Caco-2 (cell line): ENCODE data around the gene TMC1. TPM values are rescaled to one million over a fixed set of nuclear protein-coding genes. Genes with fewer than 3 reads are reported as not detected.

Experiments used
- BruUV-seq: library from RNA; stranded (reverse); fragments of 400-500 nt; replicated peaks from 2 replicates; lab custom pipeline; 2021; lab: Mats Ljungman, UMichigan
- CTCF ChIA-PET: fragments of 300-600 bp; sonication (Branson Sonifier 250); formaldehyde crosslinking; loops from one replicate; lab custom pipeline; 2022; ENCODE audit warnings: antibody characterized with exemption; lab: Charles Lee
- POLR2A ChIA-PET: fragments of 300-600 bp; sonication (Branson Sonifier 250); formaldehyde crosslinking; loops from one replicate; lab custom pipeline; 2022; ENCODE audit warnings: antibody characterized with exemption; lab: Charles Lee
- DNase-seq, 2 experiments: peaks; one replicate each; pipeline versions ENCODE4 v3.0.0 to v3.0.0-alpha.2; 2020 to 2022
- H3K27me3 ChIP-seq: replicated peaks from 2 replicates; pipeline ENCODE4 v1.6.0; 2011; ENCODE audit warnings: low read length; ENCODE audit not compliant: control insufficient read depth, insufficient read depth
- H3K36me3 ChIP-seq: 2 replicates; pipeline ENCODE4 v1.5.1; 2011; ENCODE audit warnings: low read length; ENCODE audit not compliant: control insufficient read depth, insufficient read depth
- H3K4me1 ChIP-seq: fragments of 250-450 bp; sonication (Bioruptor Pico); 2 replicates; pipeline ENCODE4 v1.5.1; 2020; ENCODE audit warnings: mild to moderate bottlenecking
- H3K4me3 ChIP-seq: 2 replicates; pipeline ENCODE4 v1.5.1; 2011; ENCODE audit warnings: low read depth, mild to moderate bottlenecking, control low read depth, low read length
- H3K9me3 ChIP-seq: fragments of 250-450 bp; sonication (Bioruptor Pico); 2 replicates; pipeline ENCODE4 v1.5.1; 2020; ENCODE audit warnings: mild to moderate bottlenecking, moderate library complexity
- H3K27ac Mint-ChIP-seq: one replicate; pipeline ENCODE4 v1.8.0; 2022; ENCODE audit warnings: mixed read lengths; ENCODE audit not compliant: unreplicated experiment
- H3K27me3 Mint-ChIP-seq: one replicate; pipeline ENCODE4 v1.8.0; 2022; ENCODE audit warnings: mixed read lengths; ENCODE audit not compliant: insufficient read depth, unreplicated experiment
- H3K36me3 Mint-ChIP-seq: one replicate; pipeline ENCODE4 v1.8.0; 2022; ENCODE audit warnings: mild to moderate bottlenecking, mixed read lengths; ENCODE audit not compliant: insufficient read depth, unreplicated experiment
- H3K4me1 Mint-ChIP-seq: one replicate; pipeline ENCODE4 v1.8.0; 2022; ENCODE audit warnings: low read depth, mixed read lengths; ENCODE audit not compliant: unreplicated experiment
- H3K4me3 Mint-ChIP-seq: one replicate; pipeline ENCODE4 v1.8.0; 2022; ENCODE audit warnings: mild to moderate bottlenecking, moderate library complexity, mixed read lengths; ENCODE audit not compliant: unreplicated experiment
- H3K9me3 Mint-ChIP-seq: one replicate; pipeline ENCODE4 v1.8.0; 2022; ENCODE audit warnings: mixed read lengths; ENCODE audit not compliant: unreplicated experiment
- intact Hi-C: fragments of 100-400 bp; cut with micrococcal nuclease; formaldehyde crosslinking; loops from one replicate; pipeline ENCODE4 v1.10.0; 2022; ENCODE audit not compliant: unreplicated experiment
- total RNA-seq: library from RNA; stranded (reverse); gene quantifications from 2 replicates; pipeline ENCODE4 v1.2.3, GENCODE V29; 2022
- TF ChIP-seq, protein P1 (sequence below), 2 experiments: fragments of 200-600 bp in 1 of 2; IDR thresholded peaks; 1 replicate in 1 of 2; 2 replicates in 1 of 2; pipeline versions ENCODE4 v1.5.1 to v1.8.0; 2011 to 2022; ENCODE audit warnings: antibody characterized with exemption in 1 of 2, control low read depth in 1 of 2, inconsistent platforms in 1 of 2, low read depth in 1 of 2, low read length in 1 of 2, mild to moderate bottlenecking in 1 of 2, moderate library complexity in 1 of 2; ENCODE audit not compliant: insufficient read depth in 1 of 2, severe bottlenecking in 1 of 2, unreplicated experiment in 1 of 2

The TMC1 gene
- total RNA-seq, 1 experiment from 2014 or later, result not detected

DNA sequence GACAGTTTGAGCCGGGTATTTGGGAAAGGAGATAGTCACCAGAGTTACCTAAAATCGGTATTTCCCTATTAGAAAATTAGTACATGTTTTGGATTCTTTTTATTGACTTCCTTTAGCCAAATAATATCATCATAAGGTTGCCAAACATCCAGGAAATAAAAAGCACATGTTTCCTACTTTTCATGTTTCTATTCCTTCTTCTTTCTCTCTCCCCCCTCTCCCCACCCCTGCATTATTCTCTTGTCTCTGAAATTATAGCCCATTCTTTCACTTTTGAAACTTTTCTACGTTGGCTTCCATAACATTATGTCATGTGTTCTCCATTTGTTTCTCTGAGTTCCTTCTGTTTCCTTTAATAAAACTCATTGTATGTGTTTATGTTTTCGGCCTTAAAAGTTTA lies 269.6 kb downstream of the TMC1 start:
- Mint-ChIP-seq H3K4me1 (no peaks in the 10 kb centered on the region), H3K27me3 (no peaks in the 10 kb centered on the region), H3K27ac (no peak overlapping the region), H3K4me3 (no peak overlapping the region), H3K9me3 (no peaks in the 10 kb centered on the region), H3K36me3 (no peaks in the 10 kb centered on the region)
- CTCF ChIA-PET, result no interaction called here
- no peaks in the 10 kb centered on the region for H3K36me3 ChIP-seq
- no peaks in the 10 kb centered on the region for H3K9me3 ChIP-seq
- POLR2A ChIA-PET, result no interaction called here
- H3K4me1 ChIP-seq, result no peaks in the 10 kb centered on the region
- no TSS peak for BruUV-seq
- no peak overlapping the region for H3K4me3 ChIP-seq
- no peaks in the 10 kb centered on the region for H3K27me3 ChIP-seq
- TF ChIP-seq, protein P1, sequence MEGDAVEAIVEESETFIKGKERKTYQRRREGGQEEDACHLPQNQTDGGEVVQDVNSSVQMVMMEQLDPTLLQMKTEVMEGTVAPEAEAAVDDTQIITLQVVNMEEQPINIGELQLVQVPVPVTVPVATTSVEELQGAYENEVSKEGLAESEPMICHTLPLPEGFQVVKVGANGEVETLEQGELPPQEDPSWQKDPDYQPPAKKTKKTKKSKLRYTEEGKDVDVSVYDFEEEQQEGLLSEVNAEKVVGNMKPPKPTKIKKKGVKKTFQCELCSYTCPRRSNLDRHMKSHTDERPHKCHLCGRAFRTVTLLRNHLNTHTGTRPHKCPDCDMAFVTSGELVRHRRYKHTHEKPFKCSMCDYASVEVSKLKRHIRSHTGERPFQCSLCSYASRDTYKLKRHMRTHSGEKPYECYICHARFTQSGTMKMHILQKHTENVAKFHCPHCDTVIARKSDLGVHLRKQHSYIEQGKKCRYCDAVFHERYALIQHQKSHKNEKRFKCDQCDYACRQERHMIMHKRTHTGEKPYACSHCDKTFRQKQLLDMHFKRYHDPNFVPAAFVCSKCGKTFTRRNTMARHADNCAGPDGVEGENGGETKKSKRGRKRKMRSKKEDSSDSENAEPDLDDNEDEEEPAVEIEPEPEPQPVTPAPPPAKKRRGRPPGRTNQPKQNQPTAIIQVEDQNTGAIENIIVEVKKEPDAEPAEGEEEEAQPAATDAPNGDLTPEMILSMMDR (IDR thresholded peaks at IDR 0.05; ENCODE audit: insufficient read depth in 1 of 2, low read depth in 1 of 2, low read length in 1 of 2, severe bottlenecking in 1 of 2, unreplicated experiment in 1 of 2), result no peak
- intact Hi-C loops, result no loop called here
- no peak for DNase-seq

- ChIA-PET POLR2A (no interaction called here), CTCF (no interaction called here)
Measured at GRCh38 chr9:72791436-72791835, 270.0 kb downstream of the TMC1 start.

DNA sequence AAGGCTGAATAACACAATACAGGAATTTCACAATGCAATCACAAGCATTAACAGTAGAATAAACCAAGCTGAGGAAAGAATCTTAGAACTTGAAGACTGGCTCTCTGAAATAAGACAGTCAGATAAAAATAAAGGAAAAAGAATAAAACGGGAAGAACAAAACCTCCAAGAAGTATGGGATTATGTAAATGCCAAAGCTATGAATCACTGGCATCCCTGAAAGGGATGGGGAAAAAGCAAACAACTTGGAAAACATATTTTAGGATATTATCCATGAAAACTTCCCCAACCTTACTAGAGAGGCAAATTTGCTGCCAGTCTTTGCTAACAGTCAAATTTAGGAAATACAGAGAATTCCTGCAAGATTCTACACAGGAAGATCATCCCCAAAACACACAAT lies 273.5 kb downstream of the TMC1 start:
- H3K36me3 Mint-ChIP-seq, result no peaks in the 10 kb centered on the region
- H3K4me3 ChIP-seq, result no peak overlapping the region
- no peaks in the 10 kb centered on the region for H3K9me3 Mint-ChIP-seq
- H3K4me1 ChIP-seq, result no peaks in the 10 kb centered on the region
- H3K27ac Mint-ChIP-seq, result no peak overlapping the region
- BruUV-seq, result no TSS peak
- DNase-seq, result no peak
- no peaks in the 10 kb centered on the region for H3K9me3 ChIP-seq
- TF ChIP-seq, protein P1 (IDR thresholded peaks at IDR 0.05; ENCODE audit: insufficient read depth in 1 of 2, low read depth in 1 of 2, low read length in 1 of 2, severe bottlenecking in 1 of 2, unreplicated experiment in 1 of 2), result no peak
- no peak overlapping the region for H3K4me3 Mint-ChIP-seq
- CTCF ChIA-PET, result no interaction called here
- H3K27me3 ChIP-seq, result no peaks in the 10 kb centered on the region
- H3K36me3 ChIP-seq, result no peaks in the 10 kb centered on the region
- POLR2A ChIA-PET, result no interaction called here
- H3K27me3 Mint-ChIP-seq, result no peaks in the 10 kb centered on the region
- no peaks in the 10 kb centered on the region for H3K4me1 Mint-ChIP-seq
- intact Hi-C loops, result no loop called here

More at GRCh38 chr9:72791436-72791835, 270.0 kb downstream of the TMC1 start:
- Mint-ChIP-seq H3K36me3 (no peaks in the 10 kb centered on the region), H3K4me1 (no peaks in the 10 kb centered on the region), H3K27ac (no peak overlapping the region), H3K9me3 (no peaks in the 10 kb centered on the region), H3K4me3 (no peak overlapping the region), H3K27me3 (no peaks in the 10 kb centered on the region)
- DNase-seq, result no peak
- no peaks in the 10 kb centered on the region for H3K9me3 ChIP-seq
- H3K4me3 ChIP-seq, result no peak overlapping the region
- BruUV-seq, result no TSS peak
- intact Hi-C loops, result no loop called here
- H3K36me3 ChIP-seq, result no peaks in the 10 kb centered on the region
- H3K4me1 ChIP-seq, result no peaks in the 10 kb centered on the region
- TF ChIP-seq, protein P1 (IDR thresholded peaks at IDR 0.05; ENCODE audit: insufficient read depth in 1 of 2, low read depth in 1 of 2, low read length in 1 of 2, severe bottlenecking in 1 of 2, unreplicated experiment in 1 of 2), result no peak
- no peaks in the 10 kb centered on the region for H3K27me3 ChIP-seq
